Kidney (tissue), 14 donors: ENCODE measurements around the gene GREB1. TPM values are rescaled to one million over a fixed set of nuclear protein-coding genes. Genes with fewer than 3 reads are reported as not detected.

ENCODE experiments used
- DNase-seq, 5 donors: peaks; one replicate each; pipeline ENCODE4 v3.0.0-alpha.2; 2013 to 2020
- FAIRE-seq: peaks from 2 replicates; lab custom pipeline; 2012; peaks lifted over from hg19 to GRCh38; lab: Jason Lieb, UNC
- H3K27ac ChIP-seq, 2 donors: one replicate each; pipeline ENCODE4 v1.7.0; 2013; ENCODE audit warnings: low read depth in 2 of 2, low read length in 2 of 2, inconsistent platforms in 1 of 2
- H3K27me3 ChIP-seq: one replicate; pipeline ENCODE4 v1.7.1; 2013; ENCODE audit warnings: low read length, inconsistent platforms; ENCODE audit not compliant: control insufficient read depth, insufficient read depth
- H3K36me3 ChIP-seq, 3 donors: one replicate each; pipeline versions ENCODE4 v1.7.0 to v1.7.1; 2013; ENCODE audit warnings: low read length in 3 of 3, control low read depth in 1 of 3, inconsistent platforms in 1 of 3; ENCODE audit not compliant: insufficient read depth in 3 of 3, control insufficient read depth in 2 of 3
- H3K4me1 ChIP-seq, 3 donors: one replicate each; pipeline versions ENCODE4 v1.7.0 to v1.7.1; 2013; ENCODE audit warnings: low read length in 3 of 3, inconsistent platforms in 1 of 3, low read depth in 1 of 3; ENCODE audit not compliant: control insufficient read depth in 2 of 3, insufficient read depth in 2 of 3
- H3K4me3 ChIP-seq, 3 donors: one replicate each; pipeline versions ENCODE4 v1.7.0 to v1.8.1; 2013; ENCODE audit warnings: low read length in 3 of 3, control low read depth in 1 of 3, inconsistent platforms in 1 of 3
- H3K9ac ChIP-seq, 3 donors: one replicate each; pipeline versions ENCODE4 v1.7.0 to v1.7.1; 2013; ENCODE audit warnings: low read length in 3 of 3, control low read depth in 1 of 3, inconsistent platforms in 1 of 3
- H3K9me3 ChIP-seq, 3 donors: one replicate each; pipeline versions ENCODE4 v1.7.0 to v1.7.1; 2013; ENCODE audit warnings: low read length in 3 of 3, control low read depth in 1 of 3, inconsistent platforms in 1 of 3; ENCODE audit not compliant: control insufficient read depth in 2 of 3, insufficient read depth in 1 of 3
- intact Hi-C: fragments of 100-400 bp; cut with DNase I; formaldehyde crosslinking; loops from one replicate; pipeline ENCODE4 v1.11.1; 2022
- polyA plus RNA-seq: library from polyadenylated mRNA; stranded (reverse); fragments of 350-450 nt; fragmentation: Illumina TruSeq; extraction: RNeasy Lipid Tissue Mini Kit (QIAGEN cat#74804); gene quantifications from one replicate; pipeline ENCODE4 v1.2.3, GENCODE V29; 2014; ENCODE audit warnings: low read depth, low replicate concordance; ENCODE audit not compliant: insufficient read depth
- total RNA-seq: library from RNA; stranded (reverse); fragmentation: NEBNext Ultra II Directional; extraction: Animal tissue kit (Norgen Biotek cat#: 25700); gene quantifications from one replicate; pipeline ENCODE4 v1.2.1, GENCODE V29; 2021
- TF ChIP-seq, protein P1 (sequence below): IDR thresholded peaks from 3 replicates; pipeline ENCODE4 v1.5.1; 2012; ENCODE audit warnings: mild to moderate bottlenecking, moderate library complexity, borderline replicate concordance; ENCODE audit not compliant: insufficient read depth; ENCODE audit errors: extremely low read depth
- donor health status: control.
- donor health status: control.
- donor health status: control.
- donor health status: control.
- donor health status: control.
- donor health status: DM: yes; HTN: yes; CAD: no.
- donor health status: Normal renal cell carcinoma (clear cell type).

Gene GREB1
- total and polyA plus RNA-seq, 2 donors from 2014 or later = 0.98 to 1.8 TPM

DNA sequence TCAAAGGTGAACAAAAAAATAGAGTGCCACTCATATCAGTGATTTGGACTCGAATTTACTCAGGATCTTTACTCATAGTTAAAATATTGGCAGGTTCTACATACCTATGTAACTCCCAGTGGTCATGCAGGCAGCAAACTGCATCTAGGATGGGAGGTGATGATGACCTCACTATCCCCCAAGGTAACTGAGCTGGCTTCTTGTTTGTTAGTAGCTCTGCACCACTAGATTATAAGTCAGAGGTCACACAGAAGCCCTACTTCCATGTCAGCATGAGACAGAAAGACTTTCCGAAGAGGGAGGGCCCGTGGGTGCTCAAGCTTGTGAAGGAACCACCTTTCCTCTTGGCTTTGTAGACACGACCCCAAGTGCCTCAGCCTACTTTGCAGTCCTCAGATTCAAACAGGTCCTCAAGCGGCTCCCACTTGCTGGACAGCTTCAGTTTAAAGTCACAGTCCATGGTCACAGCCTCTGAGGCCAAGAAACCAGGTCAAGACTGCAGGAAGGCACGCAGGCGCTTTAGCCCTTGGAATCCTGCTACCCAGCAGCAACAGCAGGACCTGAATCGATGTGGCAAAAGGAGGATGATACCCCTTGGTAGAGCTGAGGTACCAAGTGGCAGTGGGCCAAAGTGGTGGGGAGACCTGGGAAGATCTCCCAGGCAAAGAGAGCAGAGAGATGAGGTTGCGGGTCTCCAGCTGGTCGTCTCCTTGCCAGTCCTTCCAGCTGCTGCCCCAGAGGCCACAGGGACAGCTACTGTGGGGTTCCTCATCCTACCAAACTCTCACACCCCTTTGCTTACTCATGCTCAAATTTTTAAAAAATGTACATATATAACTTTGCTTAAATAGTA, 131.9 kb downstream of the GREB1 start:
- peaks cover 0 to 3% (median 0%) of the 10 kb centered on the region in 3 donors for H3K4me1 ChIP-seq
- TF ChIP-seq, protein P1, sequence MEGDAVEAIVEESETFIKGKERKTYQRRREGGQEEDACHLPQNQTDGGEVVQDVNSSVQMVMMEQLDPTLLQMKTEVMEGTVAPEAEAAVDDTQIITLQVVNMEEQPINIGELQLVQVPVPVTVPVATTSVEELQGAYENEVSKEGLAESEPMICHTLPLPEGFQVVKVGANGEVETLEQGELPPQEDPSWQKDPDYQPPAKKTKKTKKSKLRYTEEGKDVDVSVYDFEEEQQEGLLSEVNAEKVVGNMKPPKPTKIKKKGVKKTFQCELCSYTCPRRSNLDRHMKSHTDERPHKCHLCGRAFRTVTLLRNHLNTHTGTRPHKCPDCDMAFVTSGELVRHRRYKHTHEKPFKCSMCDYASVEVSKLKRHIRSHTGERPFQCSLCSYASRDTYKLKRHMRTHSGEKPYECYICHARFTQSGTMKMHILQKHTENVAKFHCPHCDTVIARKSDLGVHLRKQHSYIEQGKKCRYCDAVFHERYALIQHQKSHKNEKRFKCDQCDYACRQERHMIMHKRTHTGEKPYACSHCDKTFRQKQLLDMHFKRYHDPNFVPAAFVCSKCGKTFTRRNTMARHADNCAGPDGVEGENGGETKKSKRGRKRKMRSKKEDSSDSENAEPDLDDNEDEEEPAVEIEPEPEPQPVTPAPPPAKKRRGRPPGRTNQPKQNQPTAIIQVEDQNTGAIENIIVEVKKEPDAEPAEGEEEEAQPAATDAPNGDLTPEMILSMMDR = no peak
- DNase-seq = no peak
- intact Hi-C loops = no loop called here
- H3K9ac ChIP-seq = no peak overlapping the region
- no peak for FAIRE-seq
- no peaks in the 10 kb centered on the region for H3K27me3 ChIP-seq
- no peaks in the 10 kb centered on the region for H3K9me3 ChIP-seq
- H3K27ac ChIP-seq = no peak overlapping the region
- no peak overlapping the region for H3K4me3 ChIP-seq
- no peaks in the 10 kb centered on the region for H3K36me3 ChIP-seq

DNA sequence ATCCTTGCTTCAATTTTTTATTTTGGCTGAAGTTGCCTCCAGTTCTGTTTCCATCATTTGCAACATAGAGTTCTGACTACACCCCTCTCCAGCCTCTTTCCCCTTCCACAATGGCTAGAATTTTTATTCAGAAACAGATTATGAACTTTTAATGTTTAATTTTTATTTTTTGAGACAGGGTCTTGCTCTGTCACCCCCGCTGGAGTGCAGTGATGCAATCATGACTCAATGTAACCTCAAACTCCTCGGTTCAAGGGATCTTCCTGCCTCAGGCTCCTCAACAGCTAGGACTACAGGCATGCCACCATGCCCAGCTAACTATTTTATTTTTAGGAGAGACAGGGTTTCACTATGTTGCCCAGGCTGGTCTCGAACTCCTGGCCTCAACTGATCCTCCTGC, 133.3 kb downstream of the GREB1 start:
- H3K27me3 ChIP-seq = no peaks in the 10 kb centered on the region
- no peaks in the 10 kb centered on the region for H3K36me3 ChIP-seq
- H3K4me3 ChIP-seq = no peak overlapping the region
- DNase-seq (no peak), FAIRE-seq (no peak)
- H3K27ac ChIP-seq = no peak overlapping the region
- no peaks in the 10 kb centered on the region for H3K9me3 ChIP-seq
- peaks cover 0 to 3% (median 0%) of the 10 kb centered on the region in 3 donors for H3K4me1 ChIP-seq
- no peak overlapping the region for H3K9ac ChIP-seq
- TF ChIP-seq, protein P1 = no peak
- intact Hi-C loops = no loop called here

DNA sequence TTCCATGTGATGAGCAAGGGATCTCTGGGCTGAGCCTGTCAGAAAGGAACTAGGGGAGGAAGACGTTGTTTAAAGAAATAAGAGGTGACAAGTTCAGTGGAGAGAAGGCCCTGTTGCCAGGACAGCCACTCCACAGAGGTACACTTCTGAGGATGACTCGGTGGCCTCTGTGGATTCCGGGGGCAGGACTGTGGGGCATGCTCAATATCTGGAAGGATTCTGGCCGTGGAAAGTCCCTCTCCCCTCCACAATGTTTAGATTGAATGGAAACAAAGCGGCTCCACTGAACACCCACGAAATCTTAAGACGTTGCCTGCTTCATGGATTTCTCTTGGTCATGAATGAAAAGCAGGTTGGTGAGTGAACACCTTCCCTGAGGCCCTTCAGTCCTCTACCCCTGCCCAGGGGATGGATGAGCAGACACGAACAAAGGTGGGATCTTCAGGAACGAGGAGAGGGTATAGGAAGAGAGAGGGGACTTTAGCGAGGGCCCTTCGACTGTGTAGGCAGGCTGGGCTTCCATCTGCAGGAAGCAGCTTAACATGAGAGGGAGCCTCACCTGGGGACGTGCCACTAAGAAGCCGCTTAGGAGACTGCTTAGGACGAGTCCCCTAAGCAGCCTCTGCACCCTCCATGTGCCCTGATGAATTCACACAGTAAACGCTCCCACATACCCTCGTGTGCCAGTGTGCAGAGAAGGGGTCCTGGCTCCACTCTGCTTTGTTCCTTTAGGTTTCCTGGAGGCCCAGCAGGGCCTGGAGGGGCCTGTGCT, 134.2 kb downstream of the GREB1 start:
- peaks cover 0 to 3% (median 0%) of the 10 kb centered on the region in 3 donors for H3K4me1 ChIP-seq
- DNase-seq (no peak), FAIRE-seq (no peak)
- intact Hi-C loops = no loop called here
- no peak overlapping the region for H3K9ac ChIP-seq
- H3K36me3 ChIP-seq = no peaks in the 10 kb centered on the region
- no peak overlapping the region for H3K4me3 ChIP-seq
- no peaks in the 10 kb centered on the region for H3K9me3 ChIP-seq
- H3K27me3 ChIP-seq = no peaks in the 10 kb centered on the region
- no peak overlapping the region for H3K27ac ChIP-seq
- TF ChIP-seq, protein P1 = no peak
